GM18858 (cell line): Measurements from ENCODE around the gene CA7.

Experiments used
- ATAC-seq: cut with Tn5 transposase; IDR thresholded peaks from one replicate; pipeline ENCODE4 v1.9.1; 2021; ENCODE audit not compliant: unreplicated experiment

CA7 gene

DNA sequence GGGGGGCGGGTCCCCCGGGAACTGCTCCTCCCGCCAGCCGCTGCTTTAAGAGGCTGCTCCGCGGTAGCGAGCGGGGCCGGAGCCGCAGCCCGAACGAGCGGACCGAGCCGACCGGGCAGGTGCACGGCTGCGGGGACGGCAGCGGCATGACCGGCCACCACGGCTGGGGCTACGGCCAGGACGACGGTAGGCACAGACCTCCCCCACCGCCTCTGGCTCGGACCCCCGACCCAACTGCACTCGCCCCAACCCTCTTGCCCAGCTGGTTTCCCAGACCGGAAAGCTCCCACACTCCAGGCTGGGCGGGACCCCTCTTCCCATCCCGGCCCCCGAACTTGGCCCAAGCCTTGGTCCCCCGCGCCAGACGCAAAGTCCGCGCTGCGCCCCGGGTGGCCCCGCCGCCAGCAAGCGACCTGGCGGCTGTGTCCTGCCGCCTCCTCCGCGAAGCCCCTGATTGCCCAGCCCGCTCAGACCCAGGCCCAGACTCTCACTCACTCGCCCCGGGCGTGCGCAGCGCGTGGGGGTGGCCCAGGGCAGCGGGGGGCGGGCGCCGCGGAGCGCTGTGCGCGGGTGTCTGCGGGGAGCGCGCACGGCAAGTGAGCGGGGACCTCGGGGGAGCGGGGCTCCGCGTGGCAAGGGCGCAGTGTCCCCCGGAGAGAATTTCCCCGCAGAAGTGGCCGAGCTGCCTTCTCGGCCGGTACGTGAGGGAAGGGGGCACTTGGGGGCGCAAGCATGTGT lies at the start of gene CA7:
TSS of gene CA7 (plus strand) at position 73 of the 738 bp plus-strand sequence. CDS start at position 147, 74 bp downstream.
- ATAC-seq = no peak

- no peak for ATAC-seq
These were observed 46.1 kb upstream of the CA7 start for GRCh38 chr16:66798161-66798560.

DNA sequence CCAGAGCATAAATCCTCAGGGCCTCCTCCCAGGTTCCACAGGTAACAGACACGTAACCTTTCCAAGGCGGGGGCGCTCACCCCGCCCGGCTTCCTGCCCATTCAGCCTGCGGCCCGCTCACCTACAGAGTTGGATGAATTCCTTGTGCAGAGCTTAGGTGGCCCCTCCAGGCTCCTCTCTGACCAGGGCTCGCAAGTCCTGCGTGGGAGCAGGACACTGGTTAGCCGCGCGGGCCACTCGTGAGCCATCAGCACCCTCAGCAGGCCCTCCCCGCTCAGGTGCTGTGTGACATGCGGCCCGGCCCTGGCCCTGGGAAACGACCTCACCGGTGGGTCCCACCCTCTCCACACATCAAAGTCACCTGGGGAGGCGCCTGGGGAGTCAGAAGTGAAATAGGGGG lies 43.4 kb upstream of the CA7 start:
- ATAC-seq = no peak

- ATAC-seq = no peak
These were observed 42.7 kb upstream of the CA7 start, which contains the start of gene TERB1 for GRCh38 chr16:66801320-66802105. TERB1 (minus strand) TSS chr16:66801584; CDS start chr16:66796798, 4,786 bp downstream.

DNA sequence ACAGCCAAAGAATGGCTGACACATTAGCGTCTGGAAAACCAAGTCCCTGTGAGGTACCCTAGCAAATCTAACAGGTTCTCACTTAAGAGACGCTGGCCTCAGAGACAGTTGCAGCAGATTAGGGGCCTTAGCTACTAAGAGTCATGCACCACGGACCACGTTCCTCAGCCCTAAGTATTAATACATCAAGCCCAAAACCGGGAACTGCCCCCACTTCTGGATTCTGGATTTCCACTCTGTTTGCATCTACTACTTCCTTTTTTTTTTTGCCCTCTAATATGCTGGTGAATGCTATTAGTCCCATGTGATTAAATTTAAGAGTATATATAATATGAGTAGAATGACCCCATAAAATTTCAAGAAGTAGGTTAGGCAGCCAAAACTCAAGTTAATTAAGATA lies 42.1 kb upstream of the CA7 start:
- ATAC-seq = no peak

GRCh38 chr16:66809765-66810164 lies 34.4 kb upstream of the CA7 start:
- no peak for ATAC-seq

- no peak for ATAC-seq
These were observed 33.8 kb upstream of the CA7 start for GRCh38 chr16:66810391-66810790.

GRCh38 chr16:66811043-66811442 lies 33.2 kb upstream of the CA7 start:
- no peak for ATAC-seq

DNA sequence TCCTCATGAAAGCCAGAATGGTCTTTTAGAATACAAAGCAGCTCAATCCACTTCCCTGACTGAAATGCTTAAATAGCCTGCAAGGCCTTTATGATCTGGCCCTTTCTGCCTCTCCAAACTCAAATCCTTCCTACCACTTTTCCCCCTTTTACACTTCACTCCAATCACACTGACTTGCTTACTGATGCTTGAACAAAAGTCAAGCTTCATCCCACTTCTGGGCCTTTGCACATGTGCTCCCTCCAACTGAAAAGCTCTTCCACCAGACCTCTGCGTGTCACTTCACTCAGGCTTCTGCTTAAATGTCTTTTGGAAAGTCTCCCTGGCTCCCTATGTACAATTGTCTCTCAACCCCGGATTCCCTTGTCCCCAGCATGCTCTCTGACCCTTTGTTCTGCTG lies 29.5 kb upstream of the CA7 start:
- ATAC-seq = no peak

GRCh38 chr16:66824006-66824405 lies 20.2 kb upstream of the CA7 start:
- ATAC-seq = no peak

DNA sequence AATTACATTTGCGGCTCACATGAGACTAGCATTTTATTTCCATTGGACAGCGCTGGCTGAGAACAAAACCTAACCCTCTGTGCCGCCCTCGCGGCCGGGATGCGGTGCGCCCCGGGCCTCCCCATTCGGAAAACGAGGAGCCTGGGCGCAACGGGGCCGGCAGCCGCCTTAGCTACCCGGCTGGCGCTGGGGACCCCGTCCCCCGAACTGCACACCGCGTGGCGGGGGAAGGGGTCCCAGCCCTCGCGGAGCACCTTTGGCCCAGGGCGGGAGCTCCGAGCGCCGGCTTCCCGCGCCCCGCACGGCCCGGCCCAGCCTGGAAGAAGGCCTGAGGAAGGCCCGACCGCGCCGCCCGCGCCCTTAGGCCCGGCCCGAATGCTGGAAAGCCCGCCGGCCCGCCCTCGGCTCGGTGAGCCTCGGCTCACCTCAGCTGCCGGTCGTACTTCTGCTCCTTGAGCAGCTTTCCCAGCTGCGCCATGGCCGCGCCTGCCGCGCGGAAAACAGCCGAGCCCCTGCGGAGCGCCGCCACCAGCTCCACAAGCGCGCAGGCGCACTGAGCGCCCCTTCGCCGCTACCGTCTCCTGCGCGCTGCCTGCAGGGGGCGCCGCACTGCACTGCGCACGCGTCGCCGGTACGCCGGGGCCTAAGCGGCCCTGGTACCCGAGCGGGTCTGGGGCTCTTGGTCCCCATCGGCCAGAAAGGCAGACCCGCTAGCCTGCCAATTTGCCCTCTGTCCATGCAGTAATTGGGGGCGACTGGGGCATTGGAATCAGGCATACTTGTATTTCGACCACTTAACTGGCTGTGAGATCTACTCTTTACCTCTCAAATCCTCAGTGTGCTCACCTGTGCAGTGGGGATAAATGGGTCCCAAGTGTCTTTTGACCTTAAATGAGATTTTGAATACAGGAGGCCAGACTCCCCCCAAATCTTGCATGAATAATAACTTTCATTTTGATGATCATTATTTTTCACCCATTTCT lies 13.5 kb upstream of the CA7 start, which contains the start of gene NAE1:
TSS of gene NAE1 (minus strand) at position 555 of the 983 bp plus-strand sequence. CDS start at position 478, 77 bp downstream.
- ATAC-seq = peak; percentile 88

GRCh38 chr16:66832190-66832589 lies 12.0 kb upstream of the CA7 start:
- ATAC-seq = no peak

- ATAC-seq = no peak
These were observed 11.4 kb upstream of the CA7 start for GRCh38 chr16:66832661-66833305.

DNA sequence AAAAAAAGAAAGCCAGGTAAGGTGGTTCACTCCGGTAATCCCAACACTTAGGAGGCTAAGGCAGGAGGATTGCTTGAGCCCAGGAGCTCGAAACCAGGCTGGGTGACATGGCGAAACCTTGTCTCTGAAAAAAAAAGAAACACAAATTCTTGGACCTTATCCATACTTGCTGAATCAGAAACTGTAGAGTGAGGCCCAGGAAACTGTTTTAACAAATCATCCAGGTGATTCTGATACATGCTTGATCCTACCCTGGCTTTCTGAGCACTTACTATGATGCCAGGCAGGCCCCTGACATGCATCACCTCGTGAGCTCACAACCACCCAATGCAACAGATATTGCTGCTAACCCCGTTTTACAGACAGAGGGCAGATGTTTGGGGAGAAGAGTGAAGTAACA lies 9.5 kb upstream of the CA7 start:
- ATAC-seq = no peak

DNA sequence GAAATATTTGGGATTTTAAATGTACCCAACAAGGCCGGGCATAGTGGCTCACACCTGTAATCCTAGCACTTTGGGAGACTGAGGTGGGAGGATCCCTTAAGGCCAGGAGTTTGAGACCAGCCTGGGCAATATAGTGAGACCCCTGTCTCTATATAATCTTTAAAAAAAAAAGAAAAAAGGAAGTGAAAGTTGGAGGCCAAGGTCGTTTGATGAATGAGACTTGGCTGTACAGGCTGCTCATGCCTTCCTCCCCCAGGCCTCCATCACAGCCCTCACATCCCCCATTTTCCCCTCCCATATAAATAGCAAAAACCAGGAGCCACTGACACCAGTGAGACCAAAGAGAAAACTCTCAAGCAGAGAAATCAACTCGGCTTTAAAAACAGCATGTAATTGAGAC lies 3.3 kb upstream of the CA7 start:
- no peak for ATAC-seq

GRCh38 chr16:66841366-66841765 lies 2.8 kb upstream of the CA7 start:
- no peak for ATAC-seq

DNA sequence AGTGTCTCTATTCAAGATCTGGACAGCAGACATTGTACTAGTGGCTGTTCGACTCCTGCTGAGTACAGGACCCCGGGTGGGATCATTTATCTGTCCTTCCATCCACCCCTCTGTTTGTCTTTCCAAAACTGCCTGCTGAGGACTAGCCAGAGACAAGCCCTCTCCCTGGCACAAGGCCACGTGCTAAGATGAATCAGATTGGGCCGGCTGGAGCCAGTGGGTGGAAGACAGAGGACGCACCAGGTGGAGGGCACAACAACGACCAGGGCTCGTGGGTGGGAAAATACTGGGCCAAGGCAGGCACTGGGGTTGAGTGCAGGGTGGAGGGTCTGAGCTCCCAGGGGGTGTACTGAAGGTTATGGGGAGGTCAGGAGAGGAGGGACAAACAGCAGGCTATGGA lies 1.4 kb upstream of the CA7 start:
- no peak for ATAC-seq

DNA sequence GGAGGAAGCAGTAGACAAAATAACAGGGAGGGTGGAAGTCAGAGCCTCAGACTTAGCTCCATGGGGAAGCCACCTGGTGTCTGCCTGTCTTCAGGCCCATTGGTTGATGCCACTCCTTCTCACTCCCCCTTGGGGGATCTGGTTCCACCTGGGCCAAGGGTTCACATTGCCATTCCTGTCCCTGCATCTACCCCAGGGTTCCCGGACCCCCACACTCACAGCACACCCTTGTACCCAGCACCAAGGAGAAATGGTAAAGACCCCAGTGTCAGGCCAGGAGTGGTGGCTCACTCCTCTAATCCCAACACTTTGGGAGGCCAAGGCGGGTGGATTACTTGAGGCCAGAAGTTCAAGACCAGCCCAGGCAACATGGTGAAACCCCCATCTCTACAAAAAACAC lies 1.0 kb upstream of the CA7 start:
- no peak for ATAC-seq

DNA sequence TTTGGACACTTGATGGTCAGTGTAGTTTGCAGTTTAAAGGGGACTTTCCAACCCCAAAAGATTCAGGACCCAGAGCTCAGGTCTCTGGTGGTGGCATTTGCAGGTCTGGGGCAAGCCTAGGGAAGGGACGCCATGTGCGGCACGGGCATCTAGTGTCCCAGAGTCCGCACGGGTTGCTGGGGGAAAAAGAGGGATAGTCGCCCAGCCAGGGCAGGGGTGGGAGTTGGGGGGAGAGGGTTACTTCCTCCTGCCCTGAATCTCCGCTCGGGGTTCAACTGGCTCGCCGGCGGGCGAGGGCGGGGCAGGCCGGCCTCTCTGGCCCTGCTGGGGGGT lies 239 bp upstream of the CA7 start:
- no peak for ATAC-seq

DNA sequence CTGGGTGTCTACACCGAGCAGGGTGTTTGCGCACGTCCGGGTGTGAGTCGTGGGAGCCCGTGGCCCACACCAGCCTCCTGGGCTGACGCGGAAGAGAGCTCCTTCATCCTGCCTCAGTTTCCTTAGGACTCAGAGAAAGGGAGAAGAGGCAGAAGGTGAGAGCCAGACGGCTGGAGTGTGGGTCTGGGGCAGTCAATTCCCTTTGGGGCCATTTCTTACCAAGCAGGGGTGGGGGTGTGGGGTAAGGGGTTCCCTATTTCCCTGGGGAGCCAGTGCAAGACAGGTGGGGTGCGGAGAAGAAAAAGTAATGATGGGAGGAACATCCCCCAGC lies 831 bp downstream of the CA7 start:
- no peak for ATAC-seq

- no peak for ATAC-seq
These were observed 1.6 kb downstream of the CA7 start for GRCh38 chr16:66845791-66846221.
